ENCODE data around the gene INTS7.
"Not testable (repeated sequence)": the region's sequence is repeated elsewhere in the genome, so short reads cannot be mapped to it uniquely, and the experiment has no call there.

Gene INTS7

GRCh38 chr1:211924256-211924655, 111.1 kb downstream of the INTS7 start:
- TF ChIP-seq CTCF (IDR thresholded peaks at IDR 0.05; ENCODE audit: low read length, missing control alignments): no peak
- H3K4me3 ChIP-seq (replicated peaks; ENCODE audit: low read depth, low read length): no peak overlapping the region
- no peak for DNase-seq (ENCODE audit: low read depth)

- DNase-seq (ENCODE audit: low read depth): no peak
- H3K4me3 ChIP-seq (replicated peaks; ENCODE audit: low read depth, low read length): no peak overlapping the region
- no peak for TF ChIP-seq CTCF (IDR thresholded peaks at IDR 0.05; ENCODE audit: low read length, missing control alignments)
Measured at GRCh38 chr1:211923095-211923494, 112.3 kb downstream of the INTS7 start.

GRCh38 chr1:211921579-211922095, 113.7 kb downstream of the INTS7 start:
- TF ChIP-seq CTCF (IDR thresholded peaks at IDR 0.05; ENCODE audit: low read length, missing control alignments): no peak
- H3K4me3 ChIP-seq (replicated peaks; ENCODE audit: low read depth, low read length): no peak overlapping the region
- DNase-seq (ENCODE audit: low read depth): no peak

GRCh38 chr1:211920602-211921226, 114.6 kb downstream of the INTS7 start:
- TF ChIP-seq CTCF (IDR thresholded peaks at IDR 0.05; ENCODE audit: low read length, missing control alignments): no peak
- H3K4me3 ChIP-seq (replicated peaks; ENCODE audit: low read depth, low read length): no peak overlapping the region
- no peak for DNase-seq (ENCODE audit: low read depth)

GRCh38 chr1:211920141-211920572, 115.2 kb downstream of the INTS7 start:
- DNase-seq (ENCODE audit: low read depth): peak; percentile 86
- no peak overlapping the region for H3K4me3 ChIP-seq (replicated peaks; ENCODE audit: low read depth, low read length)
- TF ChIP-seq CTCF (IDR thresholded peaks at IDR 0.05; ENCODE audit: low read length, missing control alignments): no peak

- no peak overlapping the region for H3K4me3 ChIP-seq (replicated peaks; ENCODE audit: low read depth, low read length)
- TF ChIP-seq CTCF (IDR thresholded peaks at IDR 0.05; ENCODE audit: low read length, missing control alignments): no peak
- DNase-seq (ENCODE audit: low read depth): no peak
Measured at GRCh38 chr1:211918843-211919414, 116.4 kb downstream of the INTS7 start.

GRCh38 chr1:211916458-211916857, 118.9 kb downstream of the INTS7 start:
- DNase-seq (ENCODE audit: low read depth); H3K4me3 ChIP-seq (replicated peaks; ENCODE audit: low read depth, low read length): not testable (repeated sequence)

All from fibroblast of pulmonary artery (primary cell).